Peyer's patch (tissue), 4 donors: ENCODE results near the gene TDRD9.

Experiments
- POLR2A ChIP-seq, 2 donors: fragments of 450-650 bp; IDR thresholded peaks; one replicate each; pipeline ENCODE4 v1.5.1; 2017; ENCODE audit warnings: antibody characterized with exemption in 2 of 2, mild to moderate bottlenecking in 2 of 2, moderate library complexity in 2 of 2
- TF ChIP-seq, protein P1 (sequence below), 6 experiments: fragments of 450-650 bp in 4 of 6; fragments of 200-600 bp in 2 of 6; sonication (generic) in 1 of 6; IDR thresholded peaks; one replicate each; pipeline ENCODE4 v1.5.1; 2017 to 2019; ENCODE audit warnings: antibody characterized with exemption in 6 of 6, mild to moderate bottlenecking in 3 of 6, moderate library complexity in 1 of 6

DNA sequence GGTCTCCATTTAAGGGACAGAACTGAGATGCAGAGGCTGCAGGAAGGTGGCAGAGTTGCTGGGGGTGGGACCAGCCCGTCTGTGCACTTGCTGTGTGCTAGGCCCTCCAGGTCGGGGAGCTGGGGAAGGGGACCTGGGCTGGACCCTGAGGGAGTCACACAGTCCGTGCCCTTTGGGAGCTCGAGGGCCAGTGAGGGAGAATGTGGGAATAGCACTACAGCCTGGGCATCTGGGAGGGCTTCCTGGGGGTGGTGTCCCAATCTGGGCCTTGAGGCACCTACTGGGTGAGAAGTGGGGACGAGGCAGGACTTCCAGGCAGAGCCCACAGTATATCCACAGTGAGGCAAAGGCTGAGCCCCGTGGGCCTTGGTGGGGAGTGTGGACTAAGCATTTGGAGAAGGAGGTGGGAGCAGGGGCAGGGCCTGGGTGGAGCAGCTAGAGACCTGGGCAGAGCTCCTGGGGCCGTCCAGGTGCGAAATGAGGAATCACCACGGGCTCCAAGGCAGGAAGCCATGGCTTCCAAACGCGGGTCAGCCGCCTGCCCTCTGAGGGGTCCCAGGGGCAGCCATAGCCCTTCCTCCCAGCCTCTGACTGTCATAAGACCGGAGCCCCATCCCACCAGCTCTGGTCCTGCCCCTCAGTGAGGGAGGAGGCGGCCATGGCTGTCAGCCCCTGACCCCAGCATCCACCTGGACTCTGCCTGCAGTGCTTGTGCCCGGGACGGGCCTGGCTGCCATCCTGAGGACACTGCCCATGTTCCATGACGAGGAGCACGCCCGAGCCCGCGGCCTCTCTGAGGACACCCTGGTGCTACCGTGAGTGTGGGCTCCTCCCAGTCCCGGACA, 163.9 kb downstream of the TDRD9 start:
- TF ChIP-seq, protein P1, sequence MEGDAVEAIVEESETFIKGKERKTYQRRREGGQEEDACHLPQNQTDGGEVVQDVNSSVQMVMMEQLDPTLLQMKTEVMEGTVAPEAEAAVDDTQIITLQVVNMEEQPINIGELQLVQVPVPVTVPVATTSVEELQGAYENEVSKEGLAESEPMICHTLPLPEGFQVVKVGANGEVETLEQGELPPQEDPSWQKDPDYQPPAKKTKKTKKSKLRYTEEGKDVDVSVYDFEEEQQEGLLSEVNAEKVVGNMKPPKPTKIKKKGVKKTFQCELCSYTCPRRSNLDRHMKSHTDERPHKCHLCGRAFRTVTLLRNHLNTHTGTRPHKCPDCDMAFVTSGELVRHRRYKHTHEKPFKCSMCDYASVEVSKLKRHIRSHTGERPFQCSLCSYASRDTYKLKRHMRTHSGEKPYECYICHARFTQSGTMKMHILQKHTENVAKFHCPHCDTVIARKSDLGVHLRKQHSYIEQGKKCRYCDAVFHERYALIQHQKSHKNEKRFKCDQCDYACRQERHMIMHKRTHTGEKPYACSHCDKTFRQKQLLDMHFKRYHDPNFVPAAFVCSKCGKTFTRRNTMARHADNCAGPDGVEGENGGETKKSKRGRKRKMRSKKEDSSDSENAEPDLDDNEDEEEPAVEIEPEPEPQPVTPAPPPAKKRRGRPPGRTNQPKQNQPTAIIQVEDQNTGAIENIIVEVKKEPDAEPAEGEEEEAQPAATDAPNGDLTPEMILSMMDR (IDR thresholded peaks at IDR 0.05), result no peak
- no peak for TF ChIP-seq POLR2A (IDR thresholded peaks at IDR 0.05)
